HG02678 (cell line): ENCODE measurements around the gene RAI1.
"Not testable (repeated sequence)": the region's sequence is repeated elsewhere in the genome, so short reads cannot be mapped to it uniquely, and the experiment has no call there.

Experiments used
- ATAC-seq: cut with Tn5 transposase; IDR thresholded peaks from one replicate; pipeline ENCODE4 v1.9.1; 2021; ENCODE audit warnings: mild to moderate bottlenecking, moderate library complexity; ENCODE audit not compliant: unreplicated experiment

Gene RAI1, protein sequence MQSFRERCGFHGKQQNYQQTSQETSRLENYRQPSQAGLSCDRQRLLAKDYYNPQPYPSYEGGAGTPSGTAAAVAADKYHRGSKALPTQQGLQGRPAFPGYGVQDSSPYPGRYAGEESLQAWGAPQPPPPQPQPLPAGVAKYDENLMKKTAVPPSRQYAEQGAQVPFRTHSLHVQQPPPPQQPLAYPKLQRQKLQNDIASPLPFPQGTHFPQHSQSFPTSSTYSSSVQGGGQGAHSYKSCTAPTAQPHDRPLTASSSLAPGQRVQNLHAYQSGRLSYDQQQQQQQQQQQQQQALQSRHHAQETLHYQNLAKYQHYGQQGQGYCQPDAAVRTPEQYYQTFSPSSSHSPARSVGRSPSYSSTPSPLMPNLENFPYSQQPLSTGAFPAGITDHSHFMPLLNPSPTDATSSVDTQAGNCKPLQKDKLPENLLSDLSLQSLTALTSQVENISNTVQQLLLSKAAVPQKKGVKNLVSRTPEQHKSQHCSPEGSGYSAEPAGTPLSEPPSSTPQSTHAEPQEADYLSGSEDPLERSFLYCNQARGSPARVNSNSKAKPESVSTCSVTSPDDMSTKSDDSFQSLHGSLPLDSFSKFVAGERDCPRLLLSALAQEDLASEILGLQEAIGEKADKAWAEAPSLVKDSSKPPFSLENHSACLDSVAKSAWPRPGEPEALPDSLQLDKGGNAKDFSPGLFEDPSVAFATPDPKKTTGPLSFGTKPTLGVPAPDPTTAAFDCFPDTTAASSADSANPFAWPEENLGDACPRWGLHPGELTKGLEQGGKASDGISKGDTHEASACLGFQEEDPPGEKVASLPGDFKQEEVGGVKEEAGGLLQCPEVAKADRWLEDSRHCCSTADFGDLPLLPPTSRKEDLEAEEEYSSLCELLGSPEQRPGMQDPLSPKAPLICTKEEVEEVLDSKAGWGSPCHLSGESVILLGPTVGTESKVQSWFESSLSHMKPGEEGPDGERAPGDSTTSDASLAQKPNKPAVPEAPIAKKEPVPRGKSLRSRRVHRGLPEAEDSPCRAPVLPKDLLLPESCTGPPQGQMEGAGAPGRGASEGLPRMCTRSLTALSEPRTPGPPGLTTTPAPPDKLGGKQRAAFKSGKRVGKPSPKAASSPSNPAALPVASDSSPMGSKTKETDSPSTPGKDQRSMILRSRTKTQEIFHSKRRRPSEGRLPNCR (N-terminal part only)

DNA sequence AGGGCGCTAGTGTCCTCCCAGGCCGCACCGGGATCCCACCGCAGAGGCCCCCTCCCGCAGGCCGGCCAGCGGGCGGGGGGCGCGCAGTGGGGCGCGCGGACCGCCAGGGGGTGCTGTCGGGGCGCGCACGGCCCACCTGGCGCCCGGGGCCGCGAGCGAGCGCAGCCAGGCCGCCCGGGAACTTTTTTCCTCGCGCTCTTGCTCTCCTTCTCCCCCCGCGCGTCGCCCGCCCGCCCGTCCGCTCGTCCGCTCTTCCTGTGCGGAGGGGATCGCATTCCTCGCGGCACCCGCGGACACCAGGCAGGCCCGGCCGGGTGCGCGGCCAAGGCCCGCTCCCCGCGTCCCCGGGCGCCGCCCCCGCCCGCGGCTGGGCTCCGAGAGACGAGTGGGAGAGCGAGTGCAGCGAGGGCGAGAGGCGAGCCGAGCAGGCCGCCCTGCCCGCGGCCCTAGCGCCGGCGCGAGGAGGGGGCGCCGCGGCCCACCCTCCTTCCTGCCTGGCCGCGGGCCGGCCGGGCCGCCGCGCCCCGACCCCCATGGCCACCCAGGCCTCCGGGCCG lies at the start of gene RAI1:
TSS of gene RAI1 (plus strand) at position 272 of the 557 bp plus-strand sequence. CDS start 111,491 bp downstream, outside the sequence.
- ATAC-seq: peak; percentile 55

DNA sequence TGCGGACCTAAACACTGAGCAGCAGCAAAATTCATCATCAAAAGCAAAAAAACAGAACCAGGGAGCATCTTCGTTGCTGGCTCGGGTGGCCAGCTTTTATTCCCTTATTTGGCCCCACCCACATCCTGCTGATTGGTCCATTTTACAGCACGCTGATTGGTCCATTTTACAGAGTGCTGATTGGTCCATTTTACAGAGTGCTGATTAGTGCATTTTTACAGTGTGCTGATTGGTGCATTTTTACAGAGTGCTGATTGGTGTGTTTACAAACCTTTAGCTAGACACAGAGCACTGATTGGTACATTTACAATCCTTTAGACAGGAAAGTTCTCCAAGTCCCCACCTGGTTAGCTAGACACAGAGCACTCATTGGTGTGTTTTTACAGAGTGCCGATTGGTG lies 48.6 kb upstream of the RAI1 start:
- ATAC-seq: not testable (repeated sequence)

DNA sequence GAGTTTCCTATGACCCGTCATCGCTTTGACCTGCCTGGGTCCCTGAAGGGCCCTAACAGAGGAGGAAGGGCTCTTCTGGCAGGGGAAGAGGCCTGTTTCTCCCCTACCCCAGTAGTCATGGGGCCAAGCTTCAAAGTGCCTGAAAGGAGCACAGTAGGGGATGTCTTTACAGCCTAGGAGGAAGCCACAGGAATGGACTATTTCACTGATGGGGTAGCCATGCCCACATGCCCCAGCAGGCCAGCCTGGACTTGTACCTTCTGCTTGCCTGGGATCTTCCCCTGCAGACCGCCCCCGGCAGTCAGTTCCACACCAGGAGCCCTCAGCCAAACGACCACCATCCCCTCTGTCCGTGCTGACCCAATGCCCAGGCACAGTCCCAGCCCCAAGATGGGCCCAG lies 47.9 kb upstream of the RAI1 start:
- no peak for ATAC-seq

DNA sequence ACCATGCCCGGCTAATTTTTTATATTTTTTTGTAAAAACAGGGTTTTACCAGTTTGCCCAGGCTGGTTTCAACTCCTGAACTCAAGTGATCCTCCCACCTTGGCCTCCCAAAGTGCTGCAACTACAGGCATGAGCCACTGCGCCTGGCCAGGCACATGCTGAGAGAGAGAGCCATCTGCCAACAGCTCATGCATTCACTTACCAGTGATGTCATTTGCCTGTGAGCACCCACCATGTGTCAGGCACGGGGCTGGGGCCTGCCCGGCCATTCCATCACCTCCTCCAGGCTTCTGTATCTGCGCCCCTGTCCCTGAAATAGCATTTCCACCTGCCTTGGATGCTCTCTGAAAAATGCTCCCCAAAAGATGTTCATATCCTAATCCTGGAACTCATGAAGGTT lies 46.1 kb upstream of the RAI1 start:
- ATAC-seq: no peak

DNA sequence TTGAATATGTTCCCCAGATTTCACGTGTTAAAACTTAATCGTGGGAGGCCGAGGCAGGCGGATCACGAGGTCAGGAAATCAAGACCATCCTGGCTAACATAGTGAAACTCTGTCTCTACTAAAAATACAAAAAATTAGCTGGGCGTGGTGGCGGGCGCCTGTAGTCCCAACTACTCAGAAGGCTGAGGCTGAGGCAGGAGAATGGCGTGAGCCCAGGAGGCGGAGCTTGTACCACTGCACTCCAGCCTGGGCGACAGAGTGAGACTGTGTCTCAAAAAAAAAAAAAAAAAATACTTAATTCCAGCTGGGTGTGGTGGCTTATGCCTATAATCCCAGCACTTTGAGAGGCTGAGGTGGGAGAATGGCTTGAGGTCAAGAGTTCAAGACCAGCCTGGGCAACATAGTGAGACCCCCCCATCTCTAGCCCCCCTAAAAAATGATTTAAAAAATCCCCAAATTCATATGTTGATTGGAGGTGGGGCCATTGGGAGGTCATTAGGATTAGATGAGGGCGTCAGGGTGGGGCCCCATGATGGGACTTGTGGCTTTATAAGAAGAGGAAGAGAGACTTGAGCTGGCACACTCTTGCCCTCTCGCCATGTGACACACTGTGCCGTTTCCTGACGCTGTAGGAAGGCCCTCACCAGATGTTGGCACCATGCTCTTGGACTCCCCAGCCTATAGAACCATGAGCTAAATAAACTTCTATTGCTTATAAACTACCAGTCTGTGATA lies 45.6 kb upstream of the RAI1 start:
- ATAC-seq: not testable (repeated sequence)

DNA sequence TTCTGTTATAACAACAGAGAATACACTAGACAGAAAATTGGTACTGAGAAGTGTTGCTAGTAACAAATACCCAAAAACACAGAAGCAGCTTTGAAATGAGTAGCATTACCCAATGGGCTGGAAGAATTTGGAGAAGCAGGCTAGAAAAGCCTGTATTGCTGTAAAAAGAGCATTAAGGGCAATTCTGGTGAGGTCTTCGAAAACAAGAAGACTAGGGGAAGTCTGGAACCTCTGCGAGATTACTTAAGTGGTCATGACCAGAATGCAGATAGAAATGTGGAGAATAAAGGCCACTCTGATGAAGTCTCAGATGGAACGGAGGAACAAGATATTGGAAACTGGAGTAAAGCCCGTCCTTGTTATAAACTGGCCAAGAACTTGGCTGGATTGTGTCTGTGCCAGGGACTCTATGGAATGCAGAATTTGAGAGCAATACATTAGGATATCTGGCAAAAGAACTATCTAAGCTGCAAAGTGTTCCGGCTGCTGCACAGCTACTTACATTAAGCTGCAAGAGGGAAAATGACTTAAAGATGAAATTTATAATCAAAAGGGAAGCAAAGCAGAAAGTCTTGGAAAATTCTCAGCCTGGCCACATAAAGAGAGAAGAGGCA lies 44.9 kb upstream of the RAI1 start:
- ATAC-seq: no peak

DNA sequence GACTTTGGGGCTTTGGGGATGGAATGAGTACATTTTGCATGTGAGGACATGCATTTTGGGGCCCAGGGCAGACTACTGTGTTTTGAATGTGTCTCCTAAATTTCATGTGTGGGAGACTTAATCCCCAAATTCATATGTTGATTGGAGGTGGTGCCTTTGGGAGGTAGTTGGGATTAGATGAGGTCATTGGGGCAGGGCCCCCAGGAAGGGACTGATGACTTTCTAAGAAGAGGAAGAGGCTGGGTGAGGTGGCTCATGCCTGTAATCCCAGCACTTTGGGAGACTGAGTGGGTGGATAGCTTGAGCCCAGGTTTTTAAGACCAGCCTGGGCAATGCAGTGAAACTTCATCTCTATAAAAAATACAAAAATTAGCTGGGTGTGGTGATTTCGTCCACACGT lies 42.8 kb upstream of the RAI1 start:
- no peak for ATAC-seq

DNA sequence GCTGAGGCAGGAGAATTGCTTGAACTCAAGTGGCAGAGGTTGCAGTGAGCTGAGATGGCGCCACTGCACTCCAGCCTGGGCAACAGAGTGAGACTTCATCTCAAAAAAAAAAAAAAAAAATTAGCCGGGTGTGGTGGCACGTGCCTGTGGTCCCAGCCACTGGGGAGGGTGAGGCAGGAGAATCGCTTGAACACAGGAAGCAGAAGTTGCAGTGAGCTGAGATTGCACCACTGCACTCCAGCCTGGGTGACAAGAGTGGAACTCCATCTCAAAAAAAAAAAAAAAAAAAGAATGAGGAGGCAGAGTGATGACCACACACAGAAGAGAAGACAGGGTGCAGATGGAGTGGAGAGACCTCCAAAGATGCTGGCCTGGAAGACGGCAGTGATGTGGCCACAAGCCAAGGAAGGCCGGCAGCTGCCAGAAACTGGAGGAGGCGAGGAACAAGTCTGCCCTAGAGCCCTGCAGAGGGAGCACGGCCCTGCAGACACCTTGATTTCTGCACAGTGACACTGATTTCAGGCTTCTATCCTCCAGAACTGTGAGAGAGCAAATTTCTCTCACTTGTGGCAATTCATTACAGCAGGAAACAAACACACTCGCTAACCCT lies 41.5 kb upstream of the RAI1 start:
- not testable (repeated sequence) for ATAC-seq

DNA sequence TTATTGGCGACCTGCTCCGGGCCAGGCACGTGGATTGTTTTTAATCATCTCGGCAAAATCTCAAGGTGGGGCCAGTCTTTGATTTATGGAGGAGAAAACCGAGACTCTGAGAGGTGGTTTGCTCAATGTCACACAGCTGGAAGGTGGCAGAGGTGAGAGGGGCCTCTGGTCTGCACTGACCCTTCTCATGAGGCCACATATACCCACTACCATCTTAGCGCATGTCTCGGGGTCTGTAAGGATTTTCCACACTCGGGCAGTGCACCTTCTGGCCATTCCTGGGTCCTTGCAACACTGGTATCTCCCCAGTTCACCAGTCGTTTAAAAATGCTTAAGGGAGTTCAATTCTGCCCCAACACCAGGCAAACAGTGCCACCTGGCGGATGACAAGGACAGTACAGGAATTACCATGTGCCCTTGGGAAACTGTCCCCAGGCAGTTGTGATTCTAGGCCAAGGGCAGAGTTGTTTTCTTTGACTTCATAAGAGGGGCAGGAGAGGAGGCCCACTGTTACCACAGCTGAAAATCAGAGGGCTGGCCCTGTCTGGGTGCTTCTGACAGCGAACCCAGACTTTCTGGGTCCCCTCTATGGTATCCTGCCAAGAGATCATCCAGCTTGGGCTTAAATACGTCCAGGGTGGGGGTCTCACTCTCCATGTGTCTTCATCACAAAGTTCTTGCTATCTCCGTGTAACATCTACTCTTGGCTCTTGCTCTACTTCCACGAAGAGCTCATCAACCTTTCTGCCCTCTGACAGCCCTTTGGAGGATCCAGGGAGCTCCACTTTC lies 39.4 kb upstream of the RAI1 start:
- ATAC-seq: no peak

DNA sequence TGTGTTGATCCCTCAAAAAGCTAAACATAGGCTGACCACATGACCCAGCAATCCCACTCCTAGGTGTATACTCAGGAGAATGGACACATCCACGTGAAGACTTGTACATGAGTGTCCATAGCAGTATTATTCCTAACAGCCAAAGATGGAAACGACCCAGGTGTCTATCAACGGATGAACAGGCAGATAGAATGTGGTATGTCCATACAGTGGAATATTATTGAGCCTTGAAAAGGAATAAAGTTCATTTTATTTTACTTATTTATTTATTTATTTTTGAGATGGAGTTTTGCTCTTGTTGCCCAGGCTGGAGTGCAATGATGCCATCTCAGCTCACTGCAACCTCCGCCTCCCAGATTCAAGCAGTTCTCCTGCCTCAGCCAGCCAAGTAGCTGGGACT lies 36.1 kb upstream of the RAI1 start:
- ATAC-seq: not testable (repeated sequence)

DNA sequence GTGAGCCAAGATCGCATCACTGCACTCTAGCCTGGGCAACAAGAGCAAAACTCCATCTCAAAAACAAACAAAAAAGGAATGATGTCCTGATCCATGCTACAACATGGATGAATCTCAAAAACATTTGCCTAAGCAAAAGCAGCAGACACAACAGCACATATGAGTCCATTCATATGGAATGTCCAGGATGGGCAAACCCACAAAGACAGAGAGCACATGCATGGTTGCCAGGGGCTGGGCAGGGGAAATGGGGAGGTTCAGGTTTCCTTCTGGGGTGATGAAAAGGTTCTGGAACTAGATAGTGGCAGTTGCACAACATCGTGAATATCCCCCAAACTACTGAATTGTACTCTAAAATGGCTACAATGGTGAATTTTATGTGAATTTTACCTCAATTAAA lies 35.3 kb upstream of the RAI1 start:
- ATAC-seq: no peak

DNA sequence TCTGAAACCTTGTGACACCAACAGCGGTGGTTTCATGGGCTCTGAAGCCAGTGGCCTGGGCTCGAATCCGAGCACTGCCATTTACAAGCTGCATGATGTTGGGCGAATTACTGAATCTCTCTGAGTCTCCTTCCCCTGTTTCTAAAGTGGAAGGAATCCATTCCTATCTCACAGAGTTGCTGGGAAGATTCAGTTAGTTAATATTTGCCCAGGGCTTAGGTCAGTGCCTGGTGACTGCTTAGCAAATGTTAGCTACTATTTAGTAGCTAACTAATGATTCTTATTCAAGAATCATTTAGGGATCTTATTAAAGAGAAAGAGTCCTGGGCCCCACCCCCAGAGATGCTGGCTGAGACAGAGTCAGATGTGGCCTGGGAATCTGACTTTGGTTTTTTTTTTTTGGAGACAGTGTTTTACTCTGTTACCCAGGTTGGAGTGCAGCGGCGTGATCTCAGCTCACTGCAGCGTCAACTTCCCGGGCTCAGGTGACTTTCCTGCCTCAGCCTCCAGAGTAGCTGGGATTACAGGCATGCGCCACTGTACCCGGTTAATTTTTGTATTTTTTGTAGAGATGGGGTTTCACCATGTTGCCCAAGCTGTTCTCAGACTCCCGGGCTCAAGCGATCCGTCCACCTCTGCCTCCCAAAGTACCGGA lies 33.6 kb upstream of the RAI1 start:
- ATAC-seq: no peak

DNA sequence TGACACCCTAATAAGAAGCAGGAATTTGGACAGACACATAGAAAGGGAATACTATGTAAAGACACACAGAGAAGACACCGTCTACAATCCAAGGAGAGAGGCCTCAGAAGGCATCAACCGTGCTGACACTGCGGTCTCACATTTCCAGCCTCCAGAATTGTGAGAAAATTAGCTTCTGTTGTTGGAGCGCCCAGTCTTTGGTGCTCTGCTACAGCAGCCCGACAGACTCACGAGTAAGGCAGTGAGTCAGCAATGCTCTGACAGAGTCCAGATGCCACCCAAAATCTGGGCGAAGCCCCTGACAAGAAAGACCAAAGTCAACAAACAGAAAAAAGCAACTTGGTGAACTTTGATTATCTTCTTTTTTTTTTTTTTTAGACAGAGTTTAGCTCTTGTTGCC lies 32.5 kb upstream of the RAI1 start:
- no peak for ATAC-seq

DNA sequence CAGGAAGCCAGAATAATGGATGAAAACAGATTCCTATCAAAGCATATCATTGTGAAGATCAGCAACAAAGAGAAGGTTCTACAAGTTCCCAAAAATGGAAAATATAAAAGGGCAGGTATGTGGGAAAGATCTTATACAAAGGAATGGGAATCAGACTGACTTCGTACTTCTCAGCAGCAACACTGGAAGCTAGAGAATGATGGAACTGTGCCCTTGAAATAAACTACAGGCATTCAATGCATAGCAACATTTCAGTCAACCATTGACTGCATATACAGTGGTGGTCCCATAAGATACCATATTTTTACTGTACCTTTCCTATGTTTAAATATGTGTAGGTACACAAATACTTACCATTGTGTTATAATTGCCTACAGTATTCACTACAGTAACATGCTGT lies 30.3 kb upstream of the RAI1 start:
- no peak for ATAC-seq

DNA sequence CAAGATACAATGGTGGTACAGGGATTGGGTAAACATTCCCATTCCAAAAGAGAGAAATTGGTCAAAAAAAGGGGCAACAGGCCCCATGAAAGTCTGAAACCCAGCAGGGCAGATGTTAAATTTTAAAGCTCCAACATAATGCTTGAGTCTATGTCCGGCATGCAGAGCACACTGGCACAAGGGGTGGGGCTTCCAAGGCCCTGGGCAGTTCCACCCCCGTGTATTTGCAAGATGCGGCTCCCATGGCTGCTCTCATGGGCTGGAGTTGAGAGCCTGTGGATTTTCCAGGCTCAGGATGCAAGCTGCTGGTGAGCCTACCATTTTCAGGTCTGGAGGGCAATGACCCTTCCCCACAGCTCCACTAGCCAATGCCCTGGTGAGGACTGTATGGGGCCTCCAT lies 27.9 kb upstream of the RAI1 start:
- no peak for ATAC-seq

DNA sequence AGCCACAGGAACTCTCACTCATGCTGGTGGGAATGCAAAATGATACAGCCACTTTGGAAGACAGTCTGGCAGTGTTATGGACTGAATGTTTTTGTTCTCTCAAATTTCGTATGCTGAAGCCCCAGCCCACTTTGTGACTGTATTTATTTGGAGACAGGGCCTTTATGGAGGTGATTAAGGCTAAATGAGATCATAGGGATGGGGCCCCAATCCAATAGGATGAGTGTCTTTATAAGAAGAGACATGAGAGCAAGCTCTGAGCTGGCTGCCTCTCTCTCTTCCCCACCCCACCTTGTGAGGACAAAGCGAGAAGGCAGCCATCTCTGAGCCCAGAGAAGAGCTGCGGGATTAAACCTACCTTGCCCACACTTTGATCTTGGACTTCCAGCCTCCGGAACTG lies 21.9 kb upstream of the RAI1 start:
- ATAC-seq: no peak

DNA sequence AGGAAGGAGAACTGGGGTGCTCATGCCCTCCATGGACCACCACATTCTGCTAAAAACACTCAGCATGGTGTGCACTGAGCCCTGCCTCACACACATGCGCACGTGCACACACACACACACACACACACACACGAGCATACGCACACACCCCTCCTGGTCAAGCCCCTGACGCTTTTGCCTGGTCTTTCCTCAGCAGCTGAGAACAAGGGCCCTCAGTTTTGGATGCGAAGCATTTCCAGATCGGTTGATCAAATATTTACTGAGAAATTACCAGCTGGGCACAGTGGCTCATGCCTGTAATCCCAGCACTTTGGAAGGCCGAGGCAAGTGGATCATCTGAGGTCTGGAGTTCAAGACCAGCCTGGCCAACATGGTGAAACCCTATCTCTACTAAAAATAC lies 20.1 kb upstream of the RAI1 start:
- ATAC-seq: no peak

DNA sequence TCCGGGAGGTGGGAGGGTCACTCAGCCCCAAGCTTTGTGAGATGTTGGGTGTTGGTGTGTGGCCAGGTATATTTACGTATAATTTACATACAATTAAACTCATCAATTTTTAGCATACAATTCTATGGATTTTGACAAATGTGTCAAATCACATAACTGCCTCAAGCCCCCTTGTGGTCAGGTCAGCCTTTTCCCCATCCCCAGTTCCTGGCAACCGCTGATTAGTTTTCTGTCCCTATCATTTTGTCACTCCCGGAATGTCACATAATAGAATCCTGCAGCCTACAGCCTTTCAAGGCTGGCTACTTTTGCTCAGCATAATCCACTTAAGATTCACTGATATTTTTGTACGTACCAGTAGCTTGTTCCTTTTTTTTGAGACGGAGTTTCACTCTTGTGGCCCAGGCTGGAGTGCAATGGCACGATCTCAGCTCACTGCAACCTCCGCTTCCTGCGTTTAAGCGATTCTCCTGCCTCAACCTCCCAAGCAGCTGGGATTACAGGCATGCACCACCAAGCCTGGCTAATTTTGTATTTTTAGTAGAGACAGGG lies 19.3 kb upstream of the RAI1 start:
- no peak for ATAC-seq
